ENCODE results near the gene XRCC5.

DNA sequence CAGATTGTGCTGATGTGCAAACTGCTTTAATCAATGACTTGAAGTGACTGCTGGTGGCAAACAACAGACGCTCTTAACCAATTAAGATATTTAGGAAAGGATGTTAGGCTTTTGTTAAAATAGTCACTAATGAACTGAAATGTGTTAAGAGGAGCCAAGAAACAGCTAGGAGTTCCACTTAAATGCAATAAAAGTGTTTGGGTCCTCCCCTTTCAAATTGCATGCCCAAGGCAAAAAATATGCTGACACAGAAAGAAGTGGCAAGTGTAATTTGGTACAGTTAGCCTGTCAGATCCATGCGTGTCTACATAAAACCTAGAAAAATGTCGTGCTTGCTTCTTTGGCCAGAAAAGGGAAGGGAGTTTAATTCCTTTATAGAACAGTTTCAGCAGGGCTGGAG lies 61.9 kb downstream of the XRCC5 start:
- TF ChIP-seq, protein P1, sequence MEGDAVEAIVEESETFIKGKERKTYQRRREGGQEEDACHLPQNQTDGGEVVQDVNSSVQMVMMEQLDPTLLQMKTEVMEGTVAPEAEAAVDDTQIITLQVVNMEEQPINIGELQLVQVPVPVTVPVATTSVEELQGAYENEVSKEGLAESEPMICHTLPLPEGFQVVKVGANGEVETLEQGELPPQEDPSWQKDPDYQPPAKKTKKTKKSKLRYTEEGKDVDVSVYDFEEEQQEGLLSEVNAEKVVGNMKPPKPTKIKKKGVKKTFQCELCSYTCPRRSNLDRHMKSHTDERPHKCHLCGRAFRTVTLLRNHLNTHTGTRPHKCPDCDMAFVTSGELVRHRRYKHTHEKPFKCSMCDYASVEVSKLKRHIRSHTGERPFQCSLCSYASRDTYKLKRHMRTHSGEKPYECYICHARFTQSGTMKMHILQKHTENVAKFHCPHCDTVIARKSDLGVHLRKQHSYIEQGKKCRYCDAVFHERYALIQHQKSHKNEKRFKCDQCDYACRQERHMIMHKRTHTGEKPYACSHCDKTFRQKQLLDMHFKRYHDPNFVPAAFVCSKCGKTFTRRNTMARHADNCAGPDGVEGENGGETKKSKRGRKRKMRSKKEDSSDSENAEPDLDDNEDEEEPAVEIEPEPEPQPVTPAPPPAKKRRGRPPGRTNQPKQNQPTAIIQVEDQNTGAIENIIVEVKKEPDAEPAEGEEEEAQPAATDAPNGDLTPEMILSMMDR (IDR thresholded peaks at IDR 0.05; ENCODE audit: low read length), result no peak
- no peak for TF ChIP-seq EZH2 (IDR thresholded peaks at IDR 0.05; ENCODE audit: borderline replicate concordance, low read length)

Data from OCI-LY1 (cell line).